Left cardiac atrium (tissue), 4 donors: ENCODE measurements around the gene MYOM3. TPM values are rescaled to one million over a fixed set of nuclear protein-coding genes. Genes with fewer than 3 reads are reported as not detected.

Experiments
- ATAC-seq, 2 donors: fragments of 200-7000 bp; cut with Tn5 transposase; one replicate each; pipeline ENCODE4 v1.9.1; 2020; ENCODE audit warnings: mild to moderate bottlenecking in 2 of 2, moderate library complexity in 2 of 2
- DNase-seq: peaks from one replicate; pipeline ENCODE4 v3.0.0-alpha.2; 2020
- intact Hi-C, 2 donors: fragments of 100-400 bp; cut with DNase I; formaldehyde crosslinking; loops; one replicate each; pipeline versions ENCODE4 v1.14.1 to v1.15.1; 2022 to 2023
- total RNA-seq, 2 donors: library from RNA; stranded (reverse); fragmentation: NEBNext Ultra II Directional; extraction: Animal tissue kit (Norgen Biotek cat#: 25700); gene quantifications; one replicate each; pipeline ENCODE4 v1.2.1, GENCODE V29; 2021
- donor health status: DM: no; HTN: yes; CAD: no.
- donor health status: DM: no; HTN: yes; CAD: no; lungs with severe emphysema.
- donor health status: DM: yes; HTN: yes; CAD: no.
- donor health status: Dilated cardiomyopathy.

The MYOM3 gene
- total RNA-seq, 2 donors from 2014 or later, result 160 to 224 TPM

DNA sequence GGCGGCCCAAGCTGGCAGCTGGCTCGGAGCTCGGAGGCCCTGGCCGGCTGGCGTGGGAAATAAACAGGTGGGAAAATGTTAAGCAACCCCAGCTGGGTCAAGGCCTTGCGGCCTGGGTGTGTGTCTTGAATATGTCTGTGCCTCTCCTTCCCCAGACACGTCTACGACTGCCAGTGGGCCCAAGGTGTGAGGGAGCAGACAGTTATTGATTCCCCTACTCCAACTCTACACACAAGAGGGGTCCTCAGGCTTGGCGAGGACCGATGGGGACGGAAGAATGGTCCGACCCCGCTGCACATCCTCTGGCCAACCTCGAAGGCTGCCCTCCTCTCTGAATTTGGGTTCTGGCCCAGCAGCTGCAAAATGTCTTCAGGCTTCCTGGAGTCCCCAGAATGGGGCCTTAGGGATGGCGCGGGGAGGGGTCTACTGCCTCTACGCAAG lies 28.8 kb upstream of the MYOM3 start:
- DNase-seq (no peak), ATAC-seq (no peak)
- intact Hi-C loops, result no loop called here

DNA sequence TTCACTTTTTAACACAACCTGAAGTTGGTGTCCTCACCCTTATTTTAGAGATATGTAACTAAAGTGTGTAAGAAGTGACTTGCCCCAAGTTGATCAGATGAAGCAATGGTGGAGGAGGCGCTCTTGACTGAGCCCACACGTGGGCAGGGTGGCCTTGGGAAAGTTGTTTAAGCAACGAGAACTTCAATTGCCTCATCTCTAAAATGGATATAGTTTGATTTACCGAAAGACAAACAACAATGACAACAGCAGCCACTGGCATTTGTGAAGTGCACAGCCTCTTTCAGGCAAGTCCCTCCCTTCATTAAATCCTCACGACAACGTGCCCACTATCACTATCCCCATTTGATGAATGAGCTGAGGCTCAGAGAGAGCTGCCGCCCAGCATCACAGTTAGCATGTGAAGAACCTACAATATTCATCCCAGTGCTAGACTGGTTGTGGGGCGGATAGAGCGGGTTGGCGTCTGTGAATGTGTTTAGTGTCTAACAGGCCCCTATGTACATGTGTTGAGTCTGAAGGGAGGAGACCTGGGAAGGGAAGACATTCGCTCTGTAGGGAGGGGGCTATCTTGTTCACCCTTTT lies 28.0 kb upstream of the MYOM3 start:
- intact Hi-C loops, result no loop called here

DNA sequence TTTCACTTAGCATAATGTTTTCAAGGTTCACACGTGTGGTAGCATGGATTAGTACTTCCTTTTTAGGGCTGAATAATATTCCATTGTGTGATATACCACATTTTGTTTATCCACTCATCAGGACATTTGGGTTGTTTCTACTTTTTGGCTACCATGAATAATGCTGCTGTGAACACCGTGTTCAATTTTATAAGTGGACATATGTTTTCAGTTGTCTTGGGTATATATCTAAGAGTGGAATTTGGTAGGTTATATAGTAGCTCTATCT lies 27.2 kb upstream of the MYOM3 start:
- DNase-seq (no peak), ATAC-seq (no peak)
- intact Hi-C loops, result no loop called here

More for the DNA sequence above, 28.0 kb upstream of the MYOM3 start:
- DNase-seq (no peak), ATAC-seq (no peak)

- ATAC-seq (no peak), DNase-seq (no peak)
- intact Hi-C loops, result no loop called here
Observed at GRCh38 chr1:24138476-24139221, 26.7 kb upstream of the MYOM3 start.

GRCh38 chr1:24136956-24137539 lies 25.1 kb upstream of the MYOM3 start:
- ATAC-seq, result no peak
- intact Hi-C loops, result no loop called here
- no peak for DNase-seq

- DNase-seq, result no peak
- intact Hi-C loops, result no loop called here
- ATAC-seq, result no peak
Observed at GRCh38 chr1:24134376-24134775, 22.4 kb upstream of the MYOM3 start.

DNA sequence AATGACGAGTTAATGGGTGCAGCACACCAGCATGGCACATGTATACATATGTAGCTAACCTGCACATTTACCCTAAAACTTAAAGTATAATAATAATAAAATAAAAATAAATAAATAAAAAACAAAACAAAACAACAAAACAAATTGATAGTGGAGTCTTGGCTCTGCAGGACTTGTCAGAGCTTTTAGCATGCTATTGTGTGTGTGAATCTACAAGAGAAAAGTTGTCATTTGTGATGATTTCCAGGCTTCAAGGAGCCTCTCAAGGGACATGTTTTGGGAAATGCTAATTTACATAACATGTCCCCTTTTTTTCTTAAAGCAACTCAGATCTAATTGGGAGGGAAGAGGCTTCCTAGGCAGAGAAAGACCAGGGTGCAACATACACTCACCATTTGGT lies 21.9 kb upstream of the MYOM3 start:
- intact Hi-C loops, result no loop called here
- DNase-seq (no peak), ATAC-seq (no peak)

DNA sequence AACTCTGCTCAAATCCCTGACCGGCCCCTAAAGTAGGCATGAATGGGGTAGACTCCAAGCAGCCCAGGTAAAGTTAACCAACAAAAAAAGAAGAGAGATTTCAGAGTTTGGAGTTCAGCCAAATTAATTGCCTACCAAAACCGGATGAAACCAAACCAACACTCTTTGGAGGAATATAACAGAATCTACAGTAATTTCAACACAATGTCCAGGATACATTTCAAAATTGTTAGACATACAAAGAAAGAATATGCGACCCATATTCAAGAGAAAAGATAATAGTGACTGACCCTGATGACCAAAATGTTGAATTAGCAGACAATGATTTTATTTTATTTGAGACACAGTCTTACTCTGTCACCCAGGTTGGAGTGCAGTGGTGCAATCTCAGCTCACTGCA lies 18.4 kb upstream of the MYOM3 start:
- intact Hi-C loops, result no loop called here
- DNase-seq (no peak), ATAC-seq (no peak)

- intact Hi-C loops, result no loop called here
- no peak for DNase-seq
- no peak for ATAC-seq
Observed at GRCh38 chr1:24127801-24128363, 15.9 kb upstream of the MYOM3 start.

DNA sequence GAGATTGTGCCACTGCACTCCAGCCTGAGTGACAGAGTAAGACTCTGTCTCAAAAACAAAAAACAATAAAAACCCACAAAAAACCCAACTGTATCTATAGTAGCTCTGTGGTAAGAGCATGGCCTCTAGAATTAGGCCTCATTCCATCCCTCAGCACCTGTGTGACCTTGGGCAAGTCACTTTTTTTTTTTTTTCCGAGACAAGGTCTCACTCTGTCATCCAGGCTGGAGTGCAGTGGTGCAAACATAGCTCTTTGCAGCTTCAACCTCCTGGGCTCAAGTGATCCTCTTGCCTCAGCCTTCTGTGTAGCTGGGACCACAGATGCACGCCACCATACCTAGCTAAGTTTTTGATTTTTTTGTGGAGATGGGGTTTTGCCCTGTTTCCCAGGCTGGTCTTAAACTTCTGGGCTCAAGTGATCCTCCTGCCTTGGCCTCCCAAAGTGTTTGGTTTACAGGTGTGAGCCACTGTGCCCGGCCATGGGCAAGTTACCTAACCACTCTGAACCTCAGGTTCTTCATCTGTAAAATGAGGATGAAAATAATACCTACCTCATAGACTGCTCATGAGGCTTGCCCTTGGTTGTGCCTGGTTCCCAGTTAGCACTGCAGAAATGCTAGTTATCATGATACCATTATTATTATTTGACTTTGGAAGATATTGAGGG lies 15.3 kb upstream of the MYOM3 start:
- no peak for DNase-seq
- no peak for ATAC-seq
- intact Hi-C loops, result no loop called here

- DNase-seq (no peak), ATAC-seq (no peak)
- intact Hi-C loops, result no loop called here
Observed at GRCh38 chr1:24126672-24127023, 14.7 kb upstream of the MYOM3 start.

GRCh38 chr1:24126018-24126671 lies 14.2 kb upstream of the MYOM3 start:
- intact Hi-C loops, result no loop called here
- peak; percentile 84 to 87 for ATAC-seq
- no peak for DNase-seq

DNA sequence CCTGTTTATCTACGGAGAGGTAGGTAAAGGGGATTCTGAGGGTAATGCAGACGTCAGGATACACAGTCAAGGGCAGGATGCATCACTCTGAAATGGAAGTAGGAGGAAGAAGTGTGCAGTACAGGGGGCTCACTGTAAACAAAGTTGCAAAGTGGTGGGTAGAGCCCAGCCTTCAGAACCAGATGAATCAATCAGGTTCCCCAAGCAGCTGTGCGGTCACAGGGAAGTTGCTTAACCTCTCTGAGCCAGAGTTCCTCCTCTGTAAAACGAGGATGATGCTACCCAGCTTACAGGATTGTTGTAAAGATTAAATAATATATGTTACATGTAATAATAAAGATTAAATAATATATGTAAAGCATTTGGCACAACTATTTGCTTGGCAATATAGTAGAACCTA lies 13.5 kb upstream of the MYOM3 start:
- intact Hi-C loops, result no loop called here
- no peak for ATAC-seq
- no peak for DNase-seq

GRCh38 chr1:24124980-24125379 lies 13.0 kb upstream of the MYOM3 start:
- no peak for DNase-seq
- ATAC-seq, result no peak
- intact Hi-C loops, result no loop called here

GRCh38 chr1:24123611-24124010 lies 11.7 kb upstream of the MYOM3 start:
- intact Hi-C loops, result no loop called here
- ATAC-seq (no peak), DNase-seq (no peak)

DNA sequence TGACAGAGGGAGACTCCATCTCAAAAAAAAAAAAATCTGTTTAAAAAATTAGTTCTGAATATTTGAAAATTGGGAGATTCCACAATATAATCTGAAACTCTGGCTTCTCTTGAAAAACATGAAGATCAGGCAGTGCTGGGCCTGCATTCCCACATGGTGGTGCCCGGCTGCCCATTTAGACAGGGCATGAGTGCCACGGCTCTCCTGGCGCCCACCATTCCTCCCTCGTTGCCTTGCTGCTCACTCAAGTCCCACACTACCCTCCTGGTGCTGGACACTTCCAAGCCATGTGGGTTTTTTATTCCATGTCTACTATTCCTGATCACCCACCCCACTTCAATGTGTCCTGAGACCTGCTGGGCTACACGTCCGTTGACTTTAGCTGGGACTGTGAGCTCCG lies 10.8 kb upstream of the MYOM3 start:
- no peak for DNase-seq
- intact Hi-C loops, result no loop called here
- ATAC-seq, result no peak

DNA sequence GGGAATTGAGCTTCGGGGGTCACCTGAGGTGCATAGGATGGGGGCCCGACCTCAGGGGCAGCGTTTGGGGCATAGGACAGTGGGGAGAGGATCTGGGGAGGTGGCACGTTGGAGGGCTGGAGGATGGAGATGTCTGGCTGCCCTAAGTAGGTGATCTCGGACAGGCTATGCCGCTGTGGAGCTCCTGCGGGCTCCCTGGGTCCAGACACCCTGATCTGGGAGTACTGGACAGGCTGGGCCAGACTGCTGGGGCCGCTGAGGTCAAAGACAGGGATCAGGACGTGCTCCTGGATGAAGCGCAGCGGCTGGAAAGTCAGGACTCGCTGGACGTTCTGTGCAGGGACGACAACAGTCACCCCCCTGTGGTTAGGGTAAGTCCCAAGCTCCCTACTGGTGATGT lies 9.5 kb upstream of the MYOM3 start:
- intact Hi-C loops, result no loop called here
- DNase-seq, result no peak
- ATAC-seq, result no peak

GRCh38 chr1:24120965-24121364 lies 9.0 kb upstream of the MYOM3 start:
- ATAC-seq, result peak in 1 of 2 donors; percentile 20
- no peak for DNase-seq
- intact Hi-C loops, result no loop called here

DNA sequence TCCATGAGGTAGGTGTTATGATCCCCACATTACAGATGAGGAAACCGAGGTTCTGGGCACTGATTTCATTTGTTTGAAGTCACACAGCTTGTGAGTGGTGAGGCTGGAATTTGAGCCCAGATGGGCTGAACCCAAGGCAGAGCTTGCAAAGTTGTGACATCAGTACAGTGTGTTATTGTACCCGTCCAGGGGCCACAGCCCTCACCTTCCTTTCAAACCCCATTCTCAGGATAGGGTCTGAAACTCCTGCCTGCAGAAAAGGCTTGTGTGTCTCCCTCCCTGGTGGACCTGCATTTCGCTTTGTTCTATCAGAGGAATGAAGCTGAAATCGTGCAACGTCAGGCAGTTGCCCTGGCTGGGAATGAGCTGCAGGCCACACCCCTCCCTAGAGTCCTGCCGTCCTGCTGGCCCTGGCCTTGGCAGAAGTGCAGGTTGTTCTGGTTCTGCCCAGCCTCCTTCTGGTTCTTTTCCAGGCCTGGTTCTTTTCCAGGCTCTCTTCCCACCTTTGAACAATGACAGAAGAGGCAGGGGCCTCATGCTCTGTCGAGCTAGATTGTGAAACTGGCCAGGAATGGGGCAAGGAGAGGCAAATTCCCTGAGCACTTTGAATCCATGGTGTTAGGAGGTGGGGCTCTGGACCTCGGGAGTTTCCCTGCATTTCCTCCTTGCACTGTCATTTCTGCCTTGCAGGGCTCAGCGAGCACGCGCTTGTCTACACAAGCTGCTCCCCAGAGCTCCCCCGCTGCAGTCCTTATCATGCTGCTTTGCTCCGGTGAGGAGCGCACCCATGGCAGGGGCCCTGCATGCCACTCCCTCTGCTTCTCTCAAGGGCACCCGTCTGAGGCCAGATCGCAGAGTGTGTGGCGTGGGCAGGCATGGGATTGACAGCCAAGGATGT lies 8.2 kb upstream of the MYOM3 start:
- intact Hi-C loops, result no loop called here
- ATAC-seq (peak; percentile 82 to 83), DNase-seq (peak; percentile 56)
